GM19239 (cell line): ENCODE measurements around the gene UBL5.
"Not testable (repeated sequence)": the region's sequence is repeated elsewhere in the genome, so short reads cannot be mapped to it uniquely, and the experiment has no call there.

Source experiments
- DNase-seq: peaks from one replicate; pipeline ENCODE4 v3.0.0; 2011; ENCODE audit warnings: low spot score; ENCODE audit not compliant: insufficient read length
- FAIRE-seq: peaks from 2 replicates; lab custom pipeline; 2011; peaks lifted over from hg19 to GRCh38; lab: Jason Lieb, UNC

UBL5 gene

GRCh38 chr19:9827289-9828238 is at the start of gene UBL5:
TSS of gene UBL5 (plus strand) at chr19:9827918. CDS start at chr19:9828338, 420 bp downstream.
- peak; percentile 99 for FAIRE-seq
- peak; percentile 87 for DNase-seq

GRCh38 chr19:9782338-9782737 is 45.4 kb upstream of the UBL5 start:
- FAIRE-seq = no peak
- DNase-seq = no peak

- not testable (repeated sequence) for DNase-seq
These were observed 43.6 kb upstream of the UBL5 start for GRCh38 chr19:9784163-9784496.

GRCh38 chr19:9785367-9786331 is 42.1 kb upstream of the UBL5 start:
- FAIRE-seq (peak; percentile 79), DNase-seq (peak; percentile 57)

More at GRCh38 chr19:9784163-9784496, 43.6 kb upstream of the UBL5 start:
- not testable (repeated sequence) for FAIRE-seq

- DNase-seq = no peak
- no peak for FAIRE-seq
These were observed 41.4 kb upstream of the UBL5 start for GRCh38 chr19:9786342-9786741.

- DNase-seq = no peak
- FAIRE-seq = no peak
These were observed 40.9 kb upstream of the UBL5 start for GRCh38 chr19:9786819-9787218.

GRCh38 chr19:9788604-9789003 is 39.1 kb upstream of the UBL5 start:
- FAIRE-seq = not testable (repeated sequence)

GRCh38 chr19:9789066-9789465 is 38.7 kb upstream of the UBL5 start:
- DNase-seq (no peak), FAIRE-seq (no peak)

More at GRCh38 chr19:9788604-9789003, 39.1 kb upstream of the UBL5 start:
- DNase-seq = not testable (repeated sequence)

- DNase-seq, FAIRE-seq: not testable (repeated sequence)
These were observed 38.1 kb upstream of the UBL5 start for GRCh38 chr19:9789579-9789978.

- FAIRE-seq = not testable (repeated sequence)
These were observed 36.7 kb upstream of the UBL5 start for GRCh38 chr19:9791073-9791367.

GRCh38 chr19:9791552-9792205 is 36.0 kb upstream of the UBL5 start:
- FAIRE-seq = peak; percentile 86
- DNase-seq = peak; percentile 50

More at GRCh38 chr19:9791073-9791367, 36.7 kb upstream of the UBL5 start:
- DNase-seq = not testable (repeated sequence)

- FAIRE-seq = no peak
- no peak for DNase-seq
These were observed 35.3 kb upstream of the UBL5 start for GRCh38 chr19:9792206-9793070.

- DNase-seq = no peak
- no peak for FAIRE-seq
These were observed 34.6 kb upstream of the UBL5 start for GRCh38 chr19:9793071-9793591.

GRCh38 chr19:9796113-9796773 is 31.5 kb upstream of the UBL5 start:
- FAIRE-seq (peak; percentile 99), DNase-seq (peak; percentile 60)

GRCh38 chr19:9797871-9798270 is 29.8 kb upstream of the UBL5 start:
- FAIRE-seq (no peak), DNase-seq (no peak)

GRCh38 chr19:9799162-9799561 is 28.6 kb upstream of the UBL5 start:
- FAIRE-seq (no peak), DNase-seq (no peak)

GRCh38 chr19:9801976-9802375 is 25.7 kb upstream of the UBL5 start:
- DNase-seq (no peak), FAIRE-seq (no peak)

- FAIRE-seq (no peak), DNase-seq (no peak)
These were observed 20.9 kb upstream of the UBL5 start for GRCh38 chr19:9806803-9807202.
